Choroid plexus epithelial cell (primary cell): ENCODE measurements around the gene BCS1L.
A peak's percentile ranks its signal among the peaks of the same experiment; 100 is the strongest.

Experiments used
- DNase-seq: peaks from one replicate; pipeline ENCODE4 v3.0.0-alpha.2; 2010; ENCODE audit warnings: low read depth
- H3K4me3 ChIP-seq: 2 replicates; pipeline ENCODE4 v1.5.1; 2011; ENCODE audit warnings: low read depth, mild to moderate bottlenecking, control low read depth, low read length, moderate library complexity
- TF ChIP-seq, protein P1 (sequence below): conservative IDR thresholded peaks from 2 replicates; pipeline ENCODE4 v1.5.1; 2011; ENCODE audit warnings: low read depth, mild to moderate bottlenecking, control low read depth, inconsistent platforms, low read length, moderate library complexity

The BCS1L gene

DNA sequence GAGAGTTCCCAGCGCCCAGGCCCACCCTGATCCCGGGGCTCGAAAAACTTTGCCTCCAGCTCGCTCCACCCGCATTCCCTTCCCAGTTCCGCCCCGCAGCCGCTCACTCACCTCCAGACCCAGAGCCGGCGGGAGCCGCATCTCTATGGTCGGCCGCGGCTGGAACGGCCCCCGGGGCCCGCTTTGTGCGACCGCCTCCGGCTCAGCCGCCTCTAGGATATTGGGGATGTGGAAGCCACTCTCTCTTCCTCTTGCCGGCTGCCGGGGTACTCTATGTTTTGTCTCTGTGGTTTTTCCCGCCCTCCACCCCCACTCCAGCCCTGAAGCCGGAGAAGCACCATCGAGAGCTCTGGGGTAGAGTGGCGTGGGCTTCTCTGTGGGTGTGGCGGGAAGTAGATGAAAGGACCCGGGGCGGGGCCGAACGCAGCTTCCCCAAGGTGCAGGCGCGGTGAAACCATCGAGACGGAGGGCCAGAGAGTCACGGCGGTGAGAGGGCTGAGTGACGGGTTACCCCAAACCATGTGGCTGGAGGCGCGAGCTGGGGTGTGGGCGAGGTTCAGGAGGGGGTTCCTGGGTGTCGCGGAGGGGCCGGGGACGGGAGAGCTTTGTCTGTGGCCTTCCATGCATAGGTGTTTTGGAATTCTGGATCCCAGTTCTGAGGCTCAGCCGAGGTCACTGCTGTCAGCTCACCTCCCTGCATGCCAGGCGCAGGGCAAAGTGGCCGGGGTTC lies at the start of gene BCS1L, which contains the start of gene ZNF142:
Gene BCS1L, plus strand, starts transcription at position 426 of the 730 bp plus-strand sequence. CDS start 1,305 bp downstream, outside the sequence.
Gene ZNF142, minus strand, starts transcription at position 366 of the 730 bp plus-strand sequence. CDS start 3,194 bp downstream, outside the sequence.
- H3K4me3 ChIP-seq = peak within 1 kb of the TSS; percentile 87
- TF ChIP-seq, protein P1, sequence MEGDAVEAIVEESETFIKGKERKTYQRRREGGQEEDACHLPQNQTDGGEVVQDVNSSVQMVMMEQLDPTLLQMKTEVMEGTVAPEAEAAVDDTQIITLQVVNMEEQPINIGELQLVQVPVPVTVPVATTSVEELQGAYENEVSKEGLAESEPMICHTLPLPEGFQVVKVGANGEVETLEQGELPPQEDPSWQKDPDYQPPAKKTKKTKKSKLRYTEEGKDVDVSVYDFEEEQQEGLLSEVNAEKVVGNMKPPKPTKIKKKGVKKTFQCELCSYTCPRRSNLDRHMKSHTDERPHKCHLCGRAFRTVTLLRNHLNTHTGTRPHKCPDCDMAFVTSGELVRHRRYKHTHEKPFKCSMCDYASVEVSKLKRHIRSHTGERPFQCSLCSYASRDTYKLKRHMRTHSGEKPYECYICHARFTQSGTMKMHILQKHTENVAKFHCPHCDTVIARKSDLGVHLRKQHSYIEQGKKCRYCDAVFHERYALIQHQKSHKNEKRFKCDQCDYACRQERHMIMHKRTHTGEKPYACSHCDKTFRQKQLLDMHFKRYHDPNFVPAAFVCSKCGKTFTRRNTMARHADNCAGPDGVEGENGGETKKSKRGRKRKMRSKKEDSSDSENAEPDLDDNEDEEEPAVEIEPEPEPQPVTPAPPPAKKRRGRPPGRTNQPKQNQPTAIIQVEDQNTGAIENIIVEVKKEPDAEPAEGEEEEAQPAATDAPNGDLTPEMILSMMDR = no peak
- peak; percentile 89 for DNase-seq

- no peak for DNase-seq
- TF ChIP-seq, protein P1 = no peak
- no peak overlapping the region for H3K4me3 ChIP-seq
Measured at GRCh38 chr2:218615868-218616315, 43.6 kb upstream of the BCS1L start.

- no peak for DNase-seq
Measured at GRCh38 chr2:218618102-218618860, 41.2 kb upstream of the BCS1L start.

DNA sequence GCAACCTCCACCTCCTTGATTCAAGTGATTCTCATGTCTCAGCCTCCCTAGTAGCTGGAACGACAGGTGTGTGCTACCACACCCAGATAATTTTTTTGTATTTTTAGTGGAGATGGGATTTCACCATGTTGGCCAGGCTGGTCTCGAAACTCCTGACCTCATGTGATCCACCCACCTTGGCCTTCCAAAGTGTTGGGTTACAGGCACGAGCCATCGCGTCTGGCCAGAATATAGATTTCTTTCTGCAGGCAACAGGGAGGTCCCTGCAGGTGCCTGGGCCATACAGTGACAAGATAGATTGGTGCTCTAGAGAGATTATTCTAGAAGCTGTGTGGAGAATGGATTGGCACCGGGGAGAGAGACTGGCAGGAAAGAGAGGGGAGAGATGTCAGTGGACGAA lies 38.5 kb upstream of the BCS1L start:
- no peak overlapping the region for H3K4me3 ChIP-seq
- no peak for DNase-seq
- TF ChIP-seq, protein P1 = no peak

More at GRCh38 chr2:218618102-218618860, 41.2 kb upstream of the BCS1L start:
- no peak overlapping the region for H3K4me3 ChIP-seq
- TF ChIP-seq, protein P1 = no peak

DNA sequence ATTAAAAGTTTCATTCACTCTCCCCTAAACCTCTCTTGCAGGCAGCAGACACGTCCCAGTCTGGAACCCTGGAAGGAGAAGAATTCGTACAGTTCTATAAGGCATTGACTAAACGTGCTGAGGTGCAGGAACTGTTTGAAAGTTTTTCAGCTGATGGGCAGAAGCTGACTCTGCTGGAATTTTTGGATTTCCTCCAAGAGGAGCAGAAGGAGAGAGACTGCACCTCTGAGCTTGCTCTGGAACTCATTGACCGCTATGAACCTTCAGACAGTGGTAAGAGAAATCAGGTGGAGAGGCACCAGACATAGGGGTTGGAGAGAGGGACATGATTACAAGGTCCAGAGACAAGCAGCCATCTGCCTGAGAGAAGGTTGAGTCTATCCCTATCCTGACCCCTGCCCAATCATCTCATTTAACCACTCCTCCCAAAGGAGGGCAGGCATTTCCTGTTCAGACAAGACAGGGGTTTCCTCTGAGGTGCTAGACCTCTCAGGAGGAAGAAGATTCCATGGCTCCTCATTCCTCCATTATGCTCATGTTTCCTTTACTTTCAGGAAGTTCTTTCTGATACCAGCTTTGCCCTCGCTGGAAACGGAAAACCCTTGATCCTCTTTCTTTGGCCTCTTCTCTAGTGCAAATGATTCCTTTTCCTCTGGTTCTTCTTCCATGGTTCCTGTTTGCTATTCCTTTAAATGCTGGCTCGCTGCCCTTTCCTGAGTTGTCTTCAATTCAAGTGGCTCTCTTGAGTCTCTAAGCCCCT lies 36.7 kb upstream of the BCS1L start:
- TF ChIP-seq, protein P1 = no peak
- no peak overlapping the region for H3K4me3 ChIP-seq
- DNase-seq = peak; percentile 45

DNA sequence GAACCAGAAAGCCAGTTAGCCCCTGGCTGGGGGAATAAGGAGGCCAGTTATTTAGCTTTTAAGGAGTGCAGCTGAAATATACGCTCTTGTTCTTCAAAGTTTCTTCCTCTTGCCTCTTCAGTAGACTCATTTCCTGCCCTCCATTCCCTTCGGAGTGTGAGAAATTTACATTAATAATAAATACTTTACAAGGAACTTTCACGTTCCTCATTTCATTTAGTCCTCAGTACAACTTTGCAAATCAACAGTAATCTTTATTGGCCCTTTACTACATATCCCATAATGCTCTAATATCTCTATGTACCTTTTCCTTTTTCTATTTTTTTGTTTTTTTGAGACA lies 36.1 kb upstream of the BCS1L start:
- TF ChIP-seq, protein P1 = no peak
- H3K4me3 ChIP-seq = no peak overlapping the region
- no peak for DNase-seq
